Natural killer cell treated with Interleukin-12 subunit alpha and Interleukin-12 subunit beta and Interleukin-15 and Interleukin-18, amount 100 ng/mL, for 72 hours (primary cell): ENCODE data around the gene DDI1. TPM values are rescaled to one million over a fixed set of nuclear protein-coding genes. Genes with fewer than 3 reads are reported as not detected.
A peak's percentile ranks its signal among the peaks of the same experiment; 100 is the strongest.

Experiments used
- ATAC-seq, 2 donors: fragments of 150-1000 bp; cut with Tn5 transposase in 1 of 2; sonication (Bioruptor Pico), chemical (Tn5 transposase) in 1 of 2; 2 replicates each; pipeline ENCODE4 v1.10.0; 2021
- DNase-seq: peaks from one replicate; pipeline ENCODE4 v3.0.0; 2022; ENCODE audit warnings: low spot score
- H3K27ac Mint-ChIP-seq, 2 donors: 1 replicate in 1 of 2; 2 replicates in 1 of 2; pipeline ENCODE4 v1.8.0; 2022; ENCODE audit warnings: mixed read lengths in 2 of 2, mild to moderate bottlenecking in 1 of 2, moderate library complexity in 1 of 2
- H3K27me3 Mint-ChIP-seq, 2 donors: 1 replicate in 1 of 2; 2 replicates in 1 of 2; pipeline ENCODE4 v1.8.0; 2022; ENCODE audit warnings: mixed read lengths in 2 of 2
- H3K36me3 Mint-ChIP-seq: one replicate; pipeline ENCODE4 v1.8.0; 2022; ENCODE audit warnings: mixed read lengths
- H3K4me1 Mint-ChIP-seq, 2 donors: 1 replicate in 1 of 2; 2 replicates in 1 of 2; pipeline ENCODE4 v1.8.0; 2022; ENCODE audit warnings: low read depth in 2 of 2, mixed read lengths in 2 of 2, mild to moderate bottlenecking in 1 of 2
- H3K4me3 Mint-ChIP-seq: one replicate; pipeline ENCODE4 v1.8.0; 2022; ENCODE audit warnings: mixed read lengths
- H3K9me3 Mint-ChIP-seq: 2 replicates; pipeline ENCODE4 v1.8.0; 2022; ENCODE audit warnings: mixed read lengths
- total RNA-seq, 2 donors: library from RNA; stranded (reverse); gene quantifications; one replicate each; pipeline ENCODE4 v1.2.3, GENCODE V29; 2022

Gene DDI1
- total RNA-seq = not detected

DNA sequence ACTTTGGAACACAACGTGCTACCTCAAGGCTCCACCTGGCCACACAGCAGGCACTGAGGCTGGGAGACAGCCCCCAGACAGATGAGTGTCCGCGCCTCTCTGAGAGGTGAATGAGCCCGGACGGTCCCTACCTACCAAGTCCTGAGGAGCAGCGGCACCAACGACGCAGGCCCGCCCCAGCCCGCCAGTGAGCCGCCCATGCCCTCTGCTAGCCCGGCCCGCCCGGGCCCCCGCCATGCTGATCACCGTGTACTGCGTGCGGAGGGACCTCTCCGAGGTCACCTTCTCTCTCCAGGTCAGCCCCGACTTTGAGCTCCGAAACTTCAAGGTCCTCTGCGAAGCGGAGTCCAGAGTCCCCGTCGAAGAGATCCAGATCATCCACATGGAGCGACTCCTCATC lies at the start of gene DDI1:
Gene DDI1, plus strand, starts transcription at position 53 of the 400 bp plus-strand sequence. Its CDS starts 183 bp downstream, at position 236.
- no peaks in the 10 kb centered on the region for H3K36me3 Mint-ChIP-seq

DNA sequence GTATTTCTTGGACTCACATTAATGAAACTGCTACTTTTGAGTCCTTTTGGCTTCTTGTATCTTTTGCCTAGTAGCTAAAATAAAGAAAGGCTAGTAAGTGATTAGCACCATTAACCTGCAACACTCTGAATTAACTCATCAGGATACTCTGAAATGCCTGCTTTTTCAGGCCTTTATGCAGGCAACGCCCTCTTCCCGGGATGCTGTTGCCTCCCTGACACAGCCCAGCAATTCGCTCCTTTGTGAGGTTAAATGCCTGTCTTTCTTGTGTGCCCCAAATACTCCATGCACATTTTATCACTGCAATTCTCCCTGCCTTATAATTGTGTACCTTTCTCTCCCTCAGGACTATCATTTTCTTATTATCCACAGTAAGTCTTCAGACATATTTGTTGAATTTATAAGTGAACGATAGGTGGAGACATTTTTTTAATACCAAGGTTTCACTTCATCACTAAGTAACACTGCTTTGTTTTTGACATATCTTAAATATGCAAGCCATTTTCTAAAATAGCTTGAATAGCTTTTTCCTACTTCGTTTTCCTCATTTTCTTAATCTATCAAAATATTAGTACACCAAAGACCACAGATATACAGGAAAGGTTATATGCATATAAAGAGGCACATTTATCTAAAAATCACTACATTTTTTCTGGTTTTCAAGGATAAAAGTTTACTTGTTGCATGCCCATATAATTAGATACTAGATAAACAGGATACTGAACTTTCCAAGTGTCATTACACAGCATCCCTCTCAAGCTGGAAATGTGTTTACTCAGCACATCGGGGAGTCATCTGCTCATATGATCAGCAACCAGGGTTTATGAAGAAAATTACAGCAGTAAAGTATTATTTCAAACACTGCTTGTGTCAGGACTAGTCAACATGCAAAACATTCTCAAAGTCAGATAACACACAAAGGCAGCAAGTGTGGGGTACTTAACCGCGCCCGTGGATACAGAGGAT lies 48.5 kb upstream of the DDI1 start:
- no peak overlapping the region for H3K4me3 Mint-ChIP-seq
- no peaks in the 10 kb centered on the region for H3K36me3 Mint-ChIP-seq
- H3K9me3 Mint-ChIP-seq = peaks cover 4% of the 10 kb centered on the region
- H3K27ac Mint-ChIP-seq = no peak overlapping the region
- no peaks in the 10 kb centered on the region for H3K27me3 Mint-ChIP-seq
- DNase-seq (no peak), ATAC-seq (no peak)
- peaks cover 0 to 4% of the 10 kb centered on the region in 2 donors for H3K4me1 Mint-ChIP-seq

More for the DNA sequence above, at the start of gene DDI1:
- DNase-seq = no peak
- no peak for ATAC-seq
- Mint-ChIP-seq H3K4me1 (peaks cover 0 to 10% of the 10 kb centered on the region in 2 donors), H3K9me3 (peaks cover 2% of the 10 kb centered on the region), H3K4me3 (no peak within 1 kb of the TSS), H3K27ac (no peak within 1 kb of the TSS), H3K27me3 (no peaks in the 10 kb centered on the region)

DNA sequence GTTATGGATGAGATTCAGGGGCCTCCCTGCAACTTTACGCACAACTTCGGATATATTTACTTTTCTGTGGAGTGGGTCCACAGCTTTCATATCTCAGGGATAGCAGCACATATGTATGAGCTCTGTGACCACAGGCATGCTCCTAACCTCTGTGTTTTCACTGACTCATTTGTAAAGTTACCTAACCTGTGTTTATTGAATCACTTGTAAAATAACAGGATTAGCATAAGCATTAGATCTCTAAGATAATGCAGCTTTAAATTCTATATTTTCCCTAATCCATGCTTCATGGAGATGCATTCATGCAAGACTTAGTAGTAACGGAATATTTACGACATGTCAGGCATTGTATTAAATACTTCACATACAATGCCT lies 47.9 kb upstream of the DDI1 start:
- no peak for ATAC-seq
- DNase-seq = no peak
- no peak overlapping the region for H3K27ac Mint-ChIP-seq
- H3K27me3 Mint-ChIP-seq = no peaks in the 10 kb centered on the region
- H3K36me3 Mint-ChIP-seq = no peaks in the 10 kb centered on the region
- peaks cover 0 to 4% of the 10 kb centered on the region in 2 donors for H3K4me1 Mint-ChIP-seq
- peaks cover 4% of the 10 kb centered on the region for H3K9me3 Mint-ChIP-seq
- H3K4me3 Mint-ChIP-seq = no peak overlapping the region

DNA sequence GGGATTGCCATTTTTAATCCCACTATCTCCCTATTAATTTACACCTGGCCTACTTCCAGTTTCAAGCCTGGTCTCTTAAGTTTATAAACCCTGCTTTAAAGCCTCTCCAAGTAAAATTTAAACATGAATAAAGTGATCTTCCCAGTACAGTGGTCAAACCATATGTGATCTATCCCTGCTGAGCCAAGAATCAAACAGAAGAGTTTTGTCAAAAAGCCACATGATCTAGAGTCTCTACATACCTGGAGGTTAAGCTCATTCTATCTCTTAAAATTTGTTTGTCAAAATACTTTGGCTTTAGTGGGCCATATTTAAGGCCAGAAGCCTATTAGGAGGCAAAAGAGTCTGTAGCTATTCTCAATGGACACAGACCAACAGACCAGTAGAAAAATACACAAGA lies 42.9 kb upstream of the DDI1 start:
- no peak for DNase-seq
- H3K36me3 Mint-ChIP-seq = no peaks in the 10 kb centered on the region
- no peak overlapping the region for H3K4me3 Mint-ChIP-seq
- peaks cover 0 to 2% of the 10 kb centered on the region in 2 donors for H3K4me1 Mint-ChIP-seq
- no peak for ATAC-seq
- H3K9me3 Mint-ChIP-seq = no peaks in the 10 kb centered on the region
- H3K27ac Mint-ChIP-seq = no peak overlapping the region
- no peaks in the 10 kb centered on the region for H3K27me3 Mint-ChIP-seq

DNA sequence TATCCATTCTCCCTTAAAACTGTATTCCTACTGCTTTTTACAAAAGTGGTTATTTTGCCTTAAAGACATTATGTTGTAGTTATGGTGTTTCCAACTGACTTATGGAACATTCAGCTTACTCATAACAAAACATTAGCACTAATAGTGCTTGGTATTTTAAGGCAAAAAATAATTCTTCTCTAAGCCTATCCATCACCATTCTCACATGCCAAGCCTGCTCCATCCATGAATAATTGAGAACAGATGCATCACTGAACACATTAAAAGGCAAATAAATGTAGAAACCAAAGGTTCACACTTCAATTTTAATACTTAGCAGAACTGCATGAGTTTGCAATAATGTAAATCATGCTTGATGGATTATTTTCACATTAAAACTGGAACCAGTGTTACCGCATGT lies 42.3 kb upstream of the DDI1 start:
- Mint-ChIP-seq H3K27me3 (no peaks in the 10 kb centered on the region), H3K9me3 (no peaks in the 10 kb centered on the region), H3K4me1 (peaks cover 0 to 4% of the 10 kb centered on the region in 2 donors), H3K4me3 (no peak overlapping the region), H3K27ac (no peak overlapping the region), H3K36me3 (no peaks in the 10 kb centered on the region)
- ATAC-seq = no peak
- DNase-seq = no peak

DNA sequence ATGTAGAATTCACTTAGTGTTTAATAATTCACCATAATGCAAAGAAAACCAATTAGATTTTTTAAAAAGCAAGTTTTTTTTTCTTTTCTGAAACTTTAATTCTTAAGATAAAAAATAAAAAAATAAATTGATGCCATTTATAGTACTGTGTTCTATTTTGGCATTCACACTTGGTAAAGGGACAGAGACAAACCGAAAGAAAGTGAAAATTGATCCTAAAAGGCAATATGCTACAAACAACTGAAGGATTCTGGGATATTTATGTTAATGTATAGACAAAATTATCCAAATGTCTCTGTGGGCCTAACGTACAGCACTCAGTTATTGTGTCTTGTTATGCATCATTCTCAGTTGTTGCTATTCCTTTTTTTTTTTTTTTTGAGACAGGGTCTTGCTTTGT lies 41.9 kb upstream of the DDI1 start:
- Mint-ChIP-seq H3K36me3 (no peaks in the 10 kb centered on the region), H3K9me3 (no peaks in the 10 kb centered on the region), H3K4me1 (peaks cover 0 to 4% of the 10 kb centered on the region in 2 donors), H3K27ac (no peak overlapping the region), H3K4me3 (no peak overlapping the region), H3K27me3 (no peaks in the 10 kb centered on the region)
- ATAC-seq (no peak), DNase-seq (no peak)

DNA sequence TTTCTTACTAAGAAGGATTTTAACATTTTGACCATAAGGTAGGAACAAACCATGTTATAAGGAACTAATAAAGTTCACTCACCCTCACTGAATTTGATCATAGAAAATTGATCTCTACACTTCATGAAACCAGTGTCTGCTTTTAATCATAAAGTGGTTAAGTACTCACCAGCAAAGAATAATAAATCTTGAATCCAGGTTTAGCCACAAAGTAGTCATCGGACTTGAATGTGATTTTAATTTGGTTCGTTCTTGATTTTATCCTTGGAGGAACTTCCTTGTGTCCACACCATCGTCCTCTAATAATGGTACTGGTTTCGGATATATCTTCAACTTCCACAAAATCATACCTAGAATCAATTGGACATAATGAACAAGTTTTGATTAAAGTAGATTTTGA lies 40.5 kb upstream of the DDI1 start:
- DNase-seq = no peak
- H3K36me3 Mint-ChIP-seq = no peaks in the 10 kb centered on the region

DNA sequence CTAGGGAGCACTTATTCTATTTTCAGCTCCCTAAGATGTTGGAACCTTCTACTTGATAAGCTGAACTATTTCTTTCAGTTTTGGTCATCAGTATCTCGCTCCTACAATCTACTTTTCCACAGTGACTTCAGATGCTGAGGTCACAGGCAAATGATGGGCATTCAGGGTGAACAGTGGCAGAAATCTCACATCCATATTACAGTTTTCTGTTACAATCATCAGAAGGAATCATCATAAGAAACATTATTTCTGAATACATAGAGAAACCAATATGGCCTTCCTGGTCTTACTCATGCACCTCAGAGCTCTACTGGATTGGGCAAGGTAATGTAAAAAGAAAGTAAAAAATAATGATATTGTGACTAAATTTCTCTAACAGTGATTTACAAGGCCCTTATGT lies 39.4 kb upstream of the DDI1 start:
- no peaks in the 10 kb centered on the region for H3K36me3 Mint-ChIP-seq
- no peak overlapping the region for H3K4me3 Mint-ChIP-seq
- ATAC-seq (peak in 1 of 2 donors; percentile 36), DNase-seq (no peak)
- H3K27ac Mint-ChIP-seq = no peak overlapping the region
- H3K4me1 Mint-ChIP-seq = peaks cover 0 to 4% of the 10 kb centered on the region in 2 donors
- no peaks in the 10 kb centered on the region for H3K27me3 Mint-ChIP-seq
- no peaks in the 10 kb centered on the region for H3K9me3 Mint-ChIP-seq

More for the DNA sequence above, 40.5 kb upstream of the DDI1 start:
- no peak overlapping the region for H3K27ac Mint-ChIP-seq
- H3K4me1 Mint-ChIP-seq = peaks cover 0 to 4% of the 10 kb centered on the region in 2 donors
- H3K4me3 Mint-ChIP-seq = no peak overlapping the region
- H3K9me3 Mint-ChIP-seq = no peaks in the 10 kb centered on the region
- no peak for ATAC-seq
- no peaks in the 10 kb centered on the region for H3K27me3 Mint-ChIP-seq

DNA sequence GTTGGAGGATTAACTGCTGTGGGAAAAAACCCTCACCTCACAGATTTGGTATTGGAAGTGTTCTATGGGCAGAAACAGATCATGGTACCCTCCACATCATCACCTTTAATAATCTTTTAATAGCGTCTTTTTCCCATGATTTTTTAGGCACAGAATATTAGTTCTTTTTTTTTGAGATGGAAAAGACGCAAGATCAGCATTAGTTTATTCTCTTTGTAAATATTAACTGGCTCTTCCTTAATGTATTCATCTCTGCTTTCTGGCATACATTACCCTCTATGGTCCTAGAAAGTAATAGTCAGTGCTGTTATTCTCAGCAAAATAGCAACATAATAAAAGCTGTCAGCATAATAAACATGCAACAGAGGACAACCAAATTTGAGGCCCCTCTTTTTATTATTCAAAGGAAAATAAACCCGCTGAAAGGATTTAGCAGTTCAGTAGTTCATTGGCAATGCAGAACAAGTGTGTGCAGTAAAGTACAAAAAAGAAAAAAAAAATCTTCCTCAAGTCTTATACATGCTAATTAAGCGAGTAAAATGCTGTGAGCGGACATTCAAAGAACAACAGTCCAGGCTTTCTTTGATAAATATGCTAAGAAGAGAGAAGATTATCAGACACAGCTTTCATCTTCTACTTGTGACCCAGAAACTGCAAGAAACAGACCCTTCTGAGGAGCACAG lies 37.5 kb upstream of the DDI1 start:
- Mint-ChIP-seq H3K4me3 (no peak overlapping the region), H3K4me1 (peaks cover 9 to 11% of the 10 kb centered on the region in 2 donors), H3K27ac (no peak overlapping the region), H3K27me3 (no peaks in the 10 kb centered on the region), H3K9me3 (no peaks in the 10 kb centered on the region), H3K36me3 (no peaks in the 10 kb centered on the region)
- DNase-seq (no peak), ATAC-seq (no peak)

DNA sequence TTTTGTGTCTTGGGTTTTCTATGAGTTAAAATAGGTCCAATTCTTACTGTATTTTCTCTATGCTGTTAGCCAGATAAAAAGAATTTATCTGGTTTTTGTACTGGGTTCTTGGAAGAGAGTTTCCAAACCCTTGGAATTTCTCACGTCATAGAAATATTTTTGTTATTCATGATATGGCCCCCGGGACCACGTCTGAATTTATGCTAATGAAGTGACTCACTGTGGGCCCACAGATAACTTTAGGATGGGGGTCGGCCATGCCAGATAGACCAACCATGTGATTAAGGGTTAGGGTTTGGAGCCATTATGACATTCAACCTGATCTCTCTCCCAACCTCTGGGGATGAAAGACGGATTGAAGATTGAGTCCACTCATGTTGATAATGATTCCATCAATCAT lies 35.6 kb upstream of the DDI1 start:
- Mint-ChIP-seq H3K4me3 (no peak overlapping the region), H3K9me3 (no peaks in the 10 kb centered on the region), H3K4me1 (peaks cover 9 to 11% of the 10 kb centered on the region in 2 donors), H3K36me3 (no peaks in the 10 kb centered on the region), H3K27ac (no peak overlapping the region), H3K27me3 (no peaks in the 10 kb centered on the region)
- DNase-seq (no peak), ATAC-seq (no peak)

DNA sequence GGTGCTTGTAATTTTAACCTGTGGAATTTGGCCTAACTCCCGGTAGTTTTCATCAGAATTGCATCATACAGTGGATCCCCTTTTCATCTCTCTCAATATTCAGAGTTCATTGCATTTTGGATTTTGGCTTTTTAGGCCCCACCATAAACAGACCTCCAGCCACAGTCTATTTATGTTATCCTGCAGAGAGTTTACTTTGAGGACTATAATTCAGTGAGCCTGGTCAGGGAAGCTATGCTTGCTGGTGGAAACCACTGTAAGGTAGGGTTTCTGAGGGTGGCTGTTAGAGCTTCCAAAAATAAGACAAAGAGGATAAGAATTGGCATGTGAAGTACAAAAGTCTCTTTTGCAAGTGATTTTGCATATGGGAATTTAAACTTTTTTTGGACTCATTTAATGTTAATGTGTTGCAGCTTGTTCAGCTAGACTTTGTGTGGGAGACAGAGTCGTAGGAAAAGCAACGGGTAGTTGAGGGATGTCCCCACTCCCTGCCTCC lies 34.8 kb upstream of the DDI1 start:
- no peaks in the 10 kb centered on the region for H3K27me3 Mint-ChIP-seq
- no peak overlapping the region for H3K4me3 Mint-ChIP-seq
- peaks cover 9 to 14% of the 10 kb centered on the region in 2 donors for H3K4me1 Mint-ChIP-seq
- H3K27ac Mint-ChIP-seq = no peak overlapping the region
- no peak for DNase-seq
- no peaks in the 10 kb centered on the region for H3K36me3 Mint-ChIP-seq
- no peaks in the 10 kb centered on the region for H3K9me3 Mint-ChIP-seq
- no peak for ATAC-seq

DNA sequence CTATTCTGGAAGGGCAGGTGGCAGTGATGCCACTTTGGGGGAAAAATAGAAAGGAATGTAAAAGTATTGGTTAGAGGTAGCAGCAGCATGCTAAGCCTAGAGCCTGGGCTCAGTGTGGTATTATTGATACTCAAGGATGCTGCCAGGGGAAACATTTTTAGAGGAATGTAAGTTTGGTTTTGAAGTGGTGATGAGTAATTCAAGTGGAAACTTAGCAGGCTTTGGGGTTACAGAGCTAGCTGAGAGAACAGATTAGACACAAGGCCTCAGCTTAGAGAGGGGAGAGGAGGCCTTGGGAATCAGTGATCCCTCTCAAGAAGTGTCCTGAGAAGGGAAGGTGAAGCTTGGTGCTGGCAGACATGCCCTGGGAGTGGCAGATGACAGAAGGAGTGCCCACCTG lies 32.9 kb upstream of the DDI1 start:
- Mint-ChIP-seq H3K27ac (no peak overlapping the region), H3K4me1 (peaks cover 9 to 12% of the 10 kb centered on the region in 2 donors), H3K27me3 (no peaks in the 10 kb centered on the region), H3K9me3 (no peaks in the 10 kb centered on the region), H3K4me3 (no peak overlapping the region), H3K36me3 (no peaks in the 10 kb centered on the region)
- ATAC-seq (no peak), DNase-seq (no peak)

DNA sequence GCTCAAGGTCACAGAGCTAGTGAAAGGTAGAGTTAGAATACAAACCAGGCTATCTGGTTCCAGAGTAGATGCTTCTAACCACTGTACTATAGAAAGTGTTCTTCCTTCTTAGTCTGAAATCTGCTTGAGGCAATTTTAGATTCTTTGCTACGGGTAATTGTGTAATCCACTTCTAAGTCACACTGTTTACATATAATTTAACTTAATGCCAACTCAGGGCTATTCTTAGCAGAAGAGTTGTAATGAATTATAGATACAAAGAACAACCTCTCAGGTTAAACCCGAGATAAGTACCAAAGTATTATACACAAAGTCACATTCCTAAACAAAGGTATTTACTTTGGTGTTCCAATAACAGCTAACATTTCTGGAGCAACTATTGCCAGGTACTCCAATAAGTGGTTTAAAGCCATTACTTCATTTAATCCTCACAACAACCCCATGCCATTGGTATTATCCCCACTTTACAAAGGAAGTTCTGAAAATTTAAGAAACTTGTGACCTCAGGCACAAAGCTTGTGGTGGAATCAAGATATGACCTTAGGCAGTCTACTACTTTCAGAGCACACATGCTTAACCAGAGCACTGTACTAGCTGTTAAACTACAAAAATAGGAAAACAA lies 31.1 kb upstream of the DDI1 start:
- H3K27me3 Mint-ChIP-seq = no peaks in the 10 kb centered on the region
- H3K4me3 Mint-ChIP-seq = no peak overlapping the region
- no peaks in the 10 kb centered on the region for H3K9me3 Mint-ChIP-seq
- ATAC-seq (no peak), DNase-seq (no peak)
- H3K4me1 Mint-ChIP-seq = peaks cover 9 to 12% of the 10 kb centered on the region in 2 donors
- no peaks in the 10 kb centered on the region for H3K36me3 Mint-ChIP-seq
- no peak overlapping the region for H3K27ac Mint-ChIP-seq

DNA sequence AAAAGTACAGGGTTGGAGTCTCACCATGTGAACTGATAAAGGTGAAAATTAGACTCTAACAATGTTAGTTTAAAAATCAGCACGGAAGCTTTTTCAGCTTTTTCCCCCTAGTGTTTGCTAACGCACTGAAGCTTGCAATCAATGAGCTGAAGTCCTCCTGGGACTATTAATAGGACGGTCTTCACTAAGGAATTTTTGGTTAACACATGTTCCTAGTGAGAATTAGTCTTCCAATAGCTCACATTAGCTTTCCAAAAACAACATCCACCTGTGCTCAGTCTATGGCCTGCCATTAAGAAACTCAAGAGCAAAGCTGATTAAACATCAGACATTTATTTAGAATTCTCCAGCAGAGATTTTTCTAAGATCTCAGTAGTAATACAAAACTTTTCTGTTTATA lies 26.7 kb upstream of the DDI1 start:
- Mint-ChIP-seq H3K36me3 (no peaks in the 10 kb centered on the region), H3K27me3 (no peaks in the 10 kb centered on the region), H3K9me3 (no peaks in the 10 kb centered on the region), H3K27ac (no peak overlapping the region), H3K4me3 (no peak overlapping the region), H3K4me1 (peaks cover 0 to 12% of the 10 kb centered on the region in 2 donors)
- no peak for DNase-seq
- no peak for ATAC-seq
